SK-N-SH (cell line): Measurements from ENCODE around the gene TRPV3.

Experiments
- GABPA ChIP-seq: IDR thresholded peaks from 2 replicates; pipeline ENCODE4 v1.4.0; 2012; ENCODE audit warnings: low read depth, mild to moderate bottlenecking
- GATA2 ChIP-seq: sonication (generic); formaldehyde crosslinking; IDR thresholded peaks from 2 replicates; pipeline ENCODE4 v1.5.0; 2020; ENCODE audit warnings: mild to moderate bottlenecking, missing genetic modification reagents
- NRF1 ChIP-seq: IDR thresholded peaks from 2 replicates; pipeline ENCODE4 v1.6.1; 2012; ENCODE audit warnings: low read depth, mild to moderate bottlenecking, low read length
- TEAD4 ChIP-seq: IDR thresholded peaks from 2 replicates; pipeline ENCODE4 v1.4.0; 2012; ENCODE audit warnings: mild to moderate bottlenecking, borderline replicate concordance; ENCODE audit not compliant: insufficient read depth
- TF ChIP-seq, protein P1 (sequence below): fragments of 200-600 bp; sonication (generic); IDR thresholded peaks from 2 replicates; pipeline ENCODE4 v1.6.1; 2017; ENCODE audit warnings: antibody characterized with exemption, mild to moderate bottlenecking, moderate library complexity

GRCh38 chr17:3545151-3545550 lies 12.5 kb downstream of the TRPV3 start:
- TF ChIP-seq, protein P1, sequence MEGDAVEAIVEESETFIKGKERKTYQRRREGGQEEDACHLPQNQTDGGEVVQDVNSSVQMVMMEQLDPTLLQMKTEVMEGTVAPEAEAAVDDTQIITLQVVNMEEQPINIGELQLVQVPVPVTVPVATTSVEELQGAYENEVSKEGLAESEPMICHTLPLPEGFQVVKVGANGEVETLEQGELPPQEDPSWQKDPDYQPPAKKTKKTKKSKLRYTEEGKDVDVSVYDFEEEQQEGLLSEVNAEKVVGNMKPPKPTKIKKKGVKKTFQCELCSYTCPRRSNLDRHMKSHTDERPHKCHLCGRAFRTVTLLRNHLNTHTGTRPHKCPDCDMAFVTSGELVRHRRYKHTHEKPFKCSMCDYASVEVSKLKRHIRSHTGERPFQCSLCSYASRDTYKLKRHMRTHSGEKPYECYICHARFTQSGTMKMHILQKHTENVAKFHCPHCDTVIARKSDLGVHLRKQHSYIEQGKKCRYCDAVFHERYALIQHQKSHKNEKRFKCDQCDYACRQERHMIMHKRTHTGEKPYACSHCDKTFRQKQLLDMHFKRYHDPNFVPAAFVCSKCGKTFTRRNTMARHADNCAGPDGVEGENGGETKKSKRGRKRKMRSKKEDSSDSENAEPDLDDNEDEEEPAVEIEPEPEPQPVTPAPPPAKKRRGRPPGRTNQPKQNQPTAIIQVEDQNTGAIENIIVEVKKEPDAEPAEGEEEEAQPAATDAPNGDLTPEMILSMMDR, result no peak
- TF ChIP-seq TEAD4 (no peak), GABPA (no peak), NRF1 (no peak), GATA2 (CRISPR knock-in tag) (no peak)
